IPS-NIHi7 (cell line): Measurements from ENCODE around the gene KIAA0586.
"Not testable (repeated sequence)": the region's sequence is repeated elsewhere in the genome, so short reads cannot be mapped to it uniquely, and the experiment has no call there.

Source experiments
- DNase-seq: peaks from one replicate; pipeline ENCODE4 v3.0.0; 2012; ENCODE audit warnings: mixed read lengths; ENCODE audit errors: extremely low spot score

Gene KIAA0586

DNA sequence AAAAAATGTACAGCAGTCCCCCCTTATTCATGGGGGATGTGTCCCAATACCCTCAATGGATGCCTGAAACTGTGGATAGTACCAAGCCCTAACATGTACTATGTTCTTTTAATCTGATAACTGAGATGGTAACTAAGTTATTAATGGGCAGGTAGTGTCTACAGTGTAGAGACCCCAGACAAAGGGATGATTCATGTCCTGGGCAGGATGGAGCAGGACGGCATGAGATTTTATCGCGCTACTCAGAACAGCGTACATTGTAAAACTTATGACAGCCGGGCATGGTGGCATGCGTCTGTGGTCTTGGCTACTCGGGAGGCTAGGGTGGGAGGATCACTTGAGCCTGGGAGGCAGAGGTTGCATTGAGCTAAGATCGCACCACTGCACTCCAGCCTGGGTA is 37.1 kb downstream of the KIAA0586 start:
- no peak for DNase-seq

DNA sequence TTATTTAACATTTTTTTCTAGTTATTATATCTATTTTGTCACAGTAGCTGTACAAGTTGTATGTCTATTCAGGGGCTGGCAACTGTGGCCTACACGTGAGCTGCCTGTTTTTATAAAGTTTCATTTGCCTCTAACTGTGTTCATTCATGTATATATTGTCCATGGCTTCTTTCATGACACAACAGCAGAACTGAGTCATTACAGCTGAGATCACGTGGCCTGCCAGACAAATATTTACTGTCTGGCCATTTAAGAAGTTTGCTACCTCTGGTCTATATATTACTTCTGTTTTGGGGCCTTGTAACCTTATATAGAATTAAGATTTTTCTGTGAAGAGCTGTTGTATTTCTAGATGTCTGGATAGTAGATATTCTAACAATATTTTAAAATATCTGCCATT is 37.9 kb downstream of the KIAA0586 start:
- no peak for DNase-seq

DNA sequence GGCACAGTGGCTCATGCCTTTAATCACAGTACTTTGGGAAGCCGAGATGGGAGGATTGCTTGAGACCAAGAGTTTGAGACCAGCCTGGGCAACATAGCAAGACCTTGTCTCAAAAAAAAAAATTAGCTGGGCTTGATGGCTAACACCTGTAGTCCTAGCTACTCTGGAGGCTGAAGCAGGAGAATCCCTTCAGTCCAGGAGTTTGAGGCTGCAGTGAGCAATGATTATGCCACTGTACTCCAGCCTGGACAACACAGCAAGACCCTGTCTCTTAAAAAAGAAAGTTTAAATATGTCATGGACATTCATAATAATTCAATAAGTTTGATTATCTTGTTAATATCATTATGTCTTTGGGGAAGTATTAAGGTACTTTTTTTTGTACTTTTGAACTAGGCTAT is 38.9 kb downstream of the KIAA0586 start:
- DNase-seq: no peak

DNA sequence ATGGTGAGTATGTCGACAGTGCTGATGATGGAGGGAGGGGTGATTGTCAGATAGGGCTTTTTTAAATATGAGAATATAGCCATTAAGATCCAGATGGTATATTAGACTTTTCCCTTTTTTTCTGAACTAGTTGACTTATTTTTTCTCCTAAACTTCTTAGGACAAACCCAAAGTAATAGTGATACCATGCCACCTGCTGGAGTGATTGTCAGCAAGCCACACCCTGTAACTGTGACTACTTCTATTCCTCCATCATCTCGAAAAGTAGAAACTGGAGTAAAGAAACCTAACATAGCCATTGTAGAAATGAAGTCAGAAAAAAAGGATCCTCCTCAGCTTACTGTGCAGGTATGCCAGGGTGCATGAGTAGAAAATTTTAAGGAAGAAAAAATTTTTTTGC is 40.1 kb downstream of the KIAA0586 start:
- no peak for DNase-seq

DNA sequence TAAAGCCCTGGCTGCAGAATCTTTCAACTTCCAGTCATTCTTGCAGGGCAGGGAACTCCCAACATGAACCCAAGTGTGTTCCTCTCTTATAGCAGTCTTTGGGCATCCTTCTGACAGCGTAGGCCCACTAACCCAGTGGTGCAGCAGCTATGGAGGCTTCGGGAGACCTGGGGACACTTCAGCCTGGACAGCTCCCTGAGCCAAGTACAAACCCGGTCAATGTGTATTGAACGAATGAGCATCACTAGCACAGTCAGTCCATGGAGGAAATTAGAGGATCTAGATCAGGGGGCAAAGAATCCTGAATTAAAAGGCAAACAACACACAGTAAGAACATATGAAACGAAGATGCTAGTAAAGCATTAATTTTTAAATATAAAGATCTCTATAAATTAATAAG is 41.8 kb downstream of the KIAA0586 start:
- no peak for DNase-seq

DNA sequence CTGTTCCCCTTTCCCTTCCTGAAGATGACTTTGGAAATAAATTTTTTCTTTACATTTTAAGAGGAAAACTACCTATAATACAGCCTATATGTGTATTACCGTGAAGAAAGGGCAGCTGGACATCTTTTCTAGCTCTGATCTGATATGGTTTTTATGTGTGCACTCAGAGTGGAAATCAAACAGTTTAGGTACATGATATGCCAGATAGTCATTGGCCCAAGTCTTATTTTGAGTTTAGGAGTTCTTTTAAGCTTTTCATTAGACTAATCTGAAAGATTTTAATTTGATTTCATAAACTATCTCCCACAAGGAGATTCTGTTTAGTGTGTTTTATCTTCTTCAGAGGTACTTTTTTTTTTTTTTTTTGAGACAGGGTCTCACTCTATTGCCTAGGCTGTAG is 48.8 kb downstream of the KIAA0586 start:
- DNase-seq: no peak

DNA sequence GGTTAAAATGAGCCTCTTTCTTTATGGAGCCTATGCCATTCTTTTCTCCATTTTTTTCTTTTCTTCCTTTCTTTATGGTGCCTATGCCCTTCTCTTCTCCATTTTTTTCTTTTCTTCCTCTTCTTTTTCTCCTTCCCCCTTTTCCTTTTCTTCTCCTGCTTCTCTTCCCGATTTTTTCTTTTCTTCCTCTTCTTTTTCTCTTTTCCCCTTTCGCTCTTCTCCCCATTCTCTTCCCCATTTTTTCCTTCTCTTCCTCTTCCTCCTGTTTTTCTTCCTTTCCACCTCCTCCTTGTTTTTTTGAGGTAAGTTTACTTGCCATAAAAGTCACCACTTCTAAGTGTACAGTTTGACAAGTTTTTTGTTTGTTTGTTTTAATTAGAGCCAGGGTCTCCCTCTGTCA is 50.1 kb downstream of the KIAA0586 start:
- DNase-seq: no peak

DNA sequence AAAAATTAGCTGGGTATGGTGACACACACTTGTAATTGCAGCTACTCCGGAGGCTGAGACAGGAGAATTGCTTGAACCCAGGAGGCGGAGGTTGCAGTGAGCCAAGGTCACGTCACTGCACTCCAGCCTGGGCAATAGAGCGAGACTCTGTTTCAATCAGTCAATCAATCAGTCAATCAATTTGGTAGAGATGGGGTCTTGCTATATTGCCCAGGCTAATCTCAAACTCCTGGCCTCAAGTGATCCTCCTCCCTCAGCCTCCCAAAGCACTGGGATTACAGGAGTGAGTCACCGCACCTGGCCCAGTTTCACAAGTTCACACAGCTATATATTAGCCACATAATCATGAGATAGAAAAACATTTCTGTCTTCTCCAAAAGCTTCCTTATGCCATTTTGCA is 50.8 kb downstream of the KIAA0586 start:
- DNase-seq: not testable (repeated sequence)

DNA sequence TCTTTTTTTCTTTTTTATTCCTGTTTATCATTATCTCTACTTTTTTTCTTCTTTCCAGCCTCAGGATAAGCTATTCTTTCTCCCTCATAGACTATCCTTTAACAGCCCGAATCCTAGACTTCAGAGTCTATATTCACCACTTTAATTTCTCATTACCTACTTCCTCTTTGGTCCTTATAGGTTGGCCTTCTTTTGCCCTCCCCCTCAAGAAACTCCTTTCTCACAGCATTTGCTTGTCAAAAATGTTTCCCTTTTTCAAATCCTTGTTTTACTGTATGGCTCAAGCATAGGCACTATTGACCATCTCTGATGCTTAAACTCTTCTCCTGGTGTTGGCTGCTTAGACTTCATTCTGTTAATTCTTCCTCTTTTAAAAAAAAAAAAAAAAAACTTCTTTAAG is 52.5 kb downstream of the KIAA0586 start:
- DNase-seq: no peak

DNA sequence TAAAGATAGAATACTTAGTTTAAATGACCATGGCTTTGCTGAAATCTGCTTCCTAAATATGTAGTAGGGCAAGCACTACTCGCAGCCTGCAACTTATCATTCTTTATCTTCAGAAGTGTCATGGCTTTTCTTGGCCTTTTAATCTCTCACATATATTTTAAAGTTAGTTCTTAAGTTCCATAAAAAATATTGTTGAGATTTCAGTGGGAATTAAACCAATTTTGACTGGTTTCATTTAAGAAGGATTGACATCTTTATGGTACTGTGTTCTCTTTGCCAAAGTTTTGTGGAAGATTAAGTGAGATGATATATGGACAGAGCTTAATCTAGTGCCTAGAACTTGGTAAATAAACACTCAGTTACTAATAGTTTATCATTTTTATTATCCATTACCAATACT is 56.7 kb downstream of the KIAA0586 start:
- DNase-seq: no peak

DNA sequence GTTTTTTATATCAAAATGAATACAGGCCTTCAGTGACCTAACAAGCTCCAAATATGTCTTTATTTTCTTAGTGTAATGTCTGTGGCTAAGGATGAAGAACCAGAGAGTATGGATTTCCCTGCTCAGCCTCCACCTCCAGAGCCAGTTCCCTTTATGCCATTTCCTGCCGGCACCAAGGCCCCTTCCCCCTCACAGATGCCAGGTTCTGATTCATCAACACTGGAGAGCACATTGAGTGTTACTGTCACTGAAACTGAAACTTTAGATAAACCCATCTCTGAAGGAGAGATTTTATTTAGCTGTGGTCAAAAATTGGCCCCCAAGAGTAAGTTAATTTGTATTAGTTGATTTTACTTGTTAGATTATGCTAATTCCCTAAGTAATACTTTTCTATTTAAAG is 61.0 kb downstream of the KIAA0586 start:
- DNase-seq: peak; percentile 9

DNA sequence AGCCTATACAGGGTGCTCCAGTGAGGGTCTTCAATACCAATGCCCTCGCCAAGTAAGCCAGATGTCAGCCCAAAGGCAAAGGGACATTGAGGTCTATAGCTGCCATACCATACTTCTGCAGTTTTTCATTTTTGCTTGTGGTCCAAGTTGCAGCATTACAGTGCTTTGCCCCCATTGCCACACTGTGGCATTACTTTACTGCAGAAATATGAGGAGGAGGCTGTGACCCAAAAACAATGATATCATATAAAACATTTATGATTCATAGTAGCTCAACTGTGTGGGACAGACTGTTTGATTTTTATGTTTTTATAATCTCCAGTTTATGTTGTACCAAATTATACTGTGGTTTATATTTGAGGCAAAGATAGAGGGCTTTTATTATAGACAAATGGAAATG is 64.1 kb downstream of the KIAA0586 start:
- DNase-seq: no peak

DNA sequence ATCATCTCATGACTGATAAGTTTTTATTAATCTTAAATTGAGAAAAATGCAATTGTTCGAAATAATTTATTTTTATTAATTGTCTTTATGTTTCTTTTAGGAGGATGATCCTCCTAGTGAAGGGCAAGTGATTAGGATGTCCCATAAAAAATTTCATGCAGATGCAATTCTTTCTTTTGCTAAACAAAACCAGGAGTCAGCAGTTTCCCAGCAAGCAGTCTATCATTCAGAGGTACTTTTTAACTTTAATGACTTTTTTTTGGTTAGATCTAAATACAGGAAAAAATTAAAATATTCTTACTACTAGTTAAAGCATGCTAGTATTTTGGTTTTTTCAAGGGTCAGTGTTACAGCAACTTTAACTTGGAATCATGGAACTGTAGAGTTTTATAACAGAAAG is 64.5 kb downstream of the KIAA0586 start:
- no peak for DNase-seq

DNA sequence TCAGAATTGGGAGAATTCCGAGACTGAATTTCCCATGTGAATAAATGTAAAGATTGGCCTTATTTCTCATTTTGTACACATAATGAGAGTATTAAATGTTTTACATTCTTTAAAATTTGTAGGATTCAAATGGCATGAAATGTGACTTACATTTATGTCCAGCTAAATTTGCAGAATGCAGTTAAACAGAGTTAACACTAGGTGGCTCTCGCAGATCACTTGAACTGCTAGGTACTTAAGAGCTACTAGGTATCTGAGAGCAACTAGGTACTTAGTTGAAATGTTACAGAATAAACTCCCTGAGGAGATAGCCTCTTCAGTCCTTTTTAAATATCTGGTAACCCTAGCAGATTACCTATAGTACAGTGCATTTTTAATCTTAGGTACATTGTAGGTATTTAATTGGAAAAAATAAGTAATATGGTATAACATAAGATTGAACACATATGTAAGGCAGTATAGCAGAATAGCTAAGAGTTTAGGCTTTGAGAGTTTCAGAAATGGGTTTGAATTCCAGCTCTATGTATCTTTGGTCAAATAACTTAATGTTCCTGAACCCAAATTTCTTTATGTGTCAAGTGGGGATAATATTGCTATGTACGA is 73.8 kb downstream of the KIAA0586 start:
- DNase-seq: peak; percentile 56

DNA sequence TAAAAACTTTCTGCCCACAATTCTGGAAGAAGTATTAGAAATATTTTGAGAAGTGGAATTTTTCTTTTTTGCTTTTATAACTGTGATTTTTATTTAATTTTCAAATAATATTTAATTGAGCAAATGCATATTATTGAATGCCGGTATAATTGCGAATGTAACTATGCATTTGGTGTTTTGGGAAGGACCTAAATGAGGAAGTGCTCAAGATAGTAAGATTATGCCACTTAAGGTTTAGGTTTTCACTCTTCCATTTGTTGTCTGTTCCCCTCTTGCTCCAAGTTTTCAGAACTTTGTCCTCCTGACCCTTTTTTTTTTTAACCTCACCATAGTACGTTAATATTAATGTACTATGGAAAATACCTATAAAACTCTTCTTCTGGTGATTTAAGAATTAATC is 85.8 kb downstream of the KIAA0586 start:
- no peak for DNase-seq

DNA sequence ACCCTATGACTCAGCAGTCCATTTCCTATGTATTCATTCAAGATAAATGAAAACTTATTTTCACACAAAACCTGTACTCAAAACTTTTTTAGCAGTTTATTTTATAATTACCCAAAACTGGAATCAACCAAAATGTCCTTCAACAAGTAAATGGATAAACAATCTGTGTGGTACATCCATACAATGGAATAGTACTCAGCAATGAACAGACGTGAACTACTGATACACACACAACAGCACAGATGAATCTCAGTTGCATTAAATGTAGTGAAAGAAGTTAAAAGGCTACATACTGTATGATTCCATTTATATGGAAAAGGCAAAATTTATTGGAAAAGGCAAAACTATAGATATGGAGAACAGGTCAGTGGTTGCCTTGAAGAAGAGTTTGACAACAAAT is 90.1 kb downstream of the KIAA0586 start:
- no peak for DNase-seq

DNA sequence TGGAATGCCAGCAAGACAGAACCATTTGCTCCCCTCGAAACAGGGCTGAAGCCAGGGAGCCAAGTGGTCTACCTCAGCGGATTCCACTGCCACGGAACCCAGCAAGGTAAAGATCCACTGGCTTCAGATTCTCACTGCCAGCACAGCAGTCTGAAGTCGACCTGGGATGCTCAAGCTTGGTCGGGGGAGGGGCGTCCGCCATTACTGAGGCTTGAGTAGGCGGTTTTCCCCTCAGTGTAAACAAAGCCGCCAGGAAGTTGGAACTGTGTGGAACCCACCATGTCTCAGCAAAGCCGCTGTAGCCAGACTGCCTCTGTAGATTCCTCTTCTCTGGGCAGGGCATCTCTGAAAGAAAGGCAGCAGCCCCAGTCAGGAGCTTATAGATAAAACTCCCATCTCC is 98.2 kb downstream of the KIAA0586 start:
- DNase-seq: not testable (repeated sequence)

DNA sequence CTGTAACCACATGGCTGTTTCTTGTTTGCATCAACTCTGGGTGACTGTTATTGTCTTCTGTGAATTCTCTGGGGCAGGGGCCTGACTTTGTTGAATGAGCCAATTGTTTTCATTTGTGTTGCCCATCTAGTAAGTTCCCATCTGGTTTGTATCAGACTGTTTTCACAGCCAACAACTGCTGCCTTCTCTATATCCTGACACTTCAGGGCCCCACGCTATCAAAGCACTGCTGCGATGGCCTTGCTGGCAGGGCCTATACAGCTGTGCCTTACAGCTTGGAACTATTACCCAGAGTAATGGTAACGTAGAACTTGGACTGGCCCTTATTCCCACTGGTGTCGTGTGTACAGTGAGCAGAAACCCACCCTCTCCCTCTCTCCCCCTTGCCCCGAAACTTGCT is 105.9 kb downstream of the KIAA0586 start:
- DNase-seq: peak; percentile 15

DNA sequence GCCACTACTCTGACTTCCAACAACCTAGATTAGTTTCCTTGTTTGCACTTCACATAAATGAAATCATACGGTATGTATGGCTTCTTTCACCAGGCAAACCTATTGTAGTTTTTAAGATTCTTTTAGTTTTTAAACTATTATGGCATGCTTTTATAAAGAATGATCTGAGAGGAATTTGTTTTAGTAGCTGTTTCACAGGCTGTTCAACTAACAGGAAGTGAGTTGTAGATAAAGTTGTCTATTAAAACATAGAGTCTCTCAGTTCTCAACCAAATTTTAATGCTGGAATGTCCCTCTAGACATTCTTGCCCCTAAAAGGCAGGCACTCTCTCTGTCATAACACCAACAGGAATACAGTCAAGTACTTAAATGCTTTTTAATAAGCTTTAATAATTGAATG is 107.5 kb downstream of the KIAA0586 start:
- no peak for DNase-seq

DNA sequence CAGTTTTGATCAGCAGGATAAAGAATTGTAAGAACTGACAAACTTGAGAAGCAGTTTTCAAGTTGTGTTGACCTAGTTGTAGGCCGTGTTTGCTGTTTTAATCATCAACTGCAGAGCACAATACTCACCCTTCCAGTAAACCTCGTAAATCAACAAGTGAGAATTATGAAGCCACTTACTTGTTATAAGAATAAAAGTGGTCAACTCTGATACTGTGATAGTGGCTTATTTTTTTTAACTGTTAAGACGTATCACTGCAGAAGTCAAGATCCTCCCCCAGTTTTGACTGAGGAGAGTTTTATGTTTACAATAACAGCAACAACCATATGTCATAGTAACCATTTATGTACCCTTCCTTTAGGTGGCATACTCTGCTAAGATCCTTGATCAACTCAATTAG is 109.5 kb downstream of the KIAA0586 start:
- no peak for DNase-seq

DNA sequence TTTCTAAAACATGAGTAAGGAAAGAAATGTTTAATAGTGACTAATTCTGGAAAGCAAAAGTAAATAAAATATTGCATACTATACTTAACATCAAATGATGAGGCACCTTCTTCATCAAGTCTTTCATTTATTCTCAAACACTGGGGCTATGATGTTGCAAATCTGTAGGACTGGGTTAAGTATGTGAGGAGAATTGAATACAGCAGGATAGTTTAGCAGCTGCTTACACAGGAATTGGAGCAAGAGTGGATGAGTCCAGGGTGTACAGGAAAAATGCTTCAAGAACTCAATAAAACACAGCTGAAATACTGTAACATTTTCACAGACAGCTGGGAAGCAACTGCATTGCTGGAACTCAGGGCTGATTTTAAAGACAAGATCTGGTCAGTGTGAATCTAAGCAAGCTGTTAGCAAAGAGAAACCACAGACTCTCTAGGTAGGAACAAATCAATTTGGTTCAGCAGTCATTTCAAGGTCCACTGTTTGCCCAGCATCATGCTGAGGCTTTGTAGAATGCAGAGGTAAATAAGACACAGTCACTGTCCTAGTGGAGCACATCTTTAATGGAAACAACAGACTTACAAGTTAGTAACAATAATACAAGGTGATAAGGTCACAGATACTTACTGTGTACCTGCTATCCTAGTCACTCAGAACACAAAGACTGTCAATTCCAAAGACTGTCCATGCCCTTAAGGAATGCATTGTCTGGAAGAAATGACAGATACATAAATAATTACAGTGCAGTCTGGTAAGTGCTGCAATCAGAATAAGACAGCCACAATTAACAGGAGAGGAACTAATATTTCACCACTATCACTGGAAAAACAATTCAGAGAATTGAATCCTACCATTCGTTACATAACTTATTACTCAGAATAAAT is 113.5 kb downstream of the KIAA0586 start:
- DNase-seq: no peak

DNA sequence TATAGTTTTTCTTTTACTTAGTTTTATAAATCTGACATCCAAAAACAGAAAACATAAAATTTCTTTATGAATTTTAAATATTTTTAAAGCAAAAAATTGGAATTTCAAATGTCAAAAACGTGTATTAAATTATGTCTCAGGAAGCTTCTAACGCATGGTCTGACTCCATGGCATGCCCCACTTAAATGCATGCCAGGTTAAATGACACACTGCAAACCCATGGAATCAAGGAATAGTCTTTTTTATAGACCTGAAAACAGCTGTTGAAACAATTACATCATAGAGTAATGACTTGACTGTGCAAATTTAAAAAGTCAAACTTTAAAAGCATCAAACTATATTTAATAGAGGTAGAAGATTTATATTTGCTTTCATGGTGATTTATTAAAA is 114.1 kb downstream of the KIAA0586 start:
- no peak for DNase-seq

DNA sequence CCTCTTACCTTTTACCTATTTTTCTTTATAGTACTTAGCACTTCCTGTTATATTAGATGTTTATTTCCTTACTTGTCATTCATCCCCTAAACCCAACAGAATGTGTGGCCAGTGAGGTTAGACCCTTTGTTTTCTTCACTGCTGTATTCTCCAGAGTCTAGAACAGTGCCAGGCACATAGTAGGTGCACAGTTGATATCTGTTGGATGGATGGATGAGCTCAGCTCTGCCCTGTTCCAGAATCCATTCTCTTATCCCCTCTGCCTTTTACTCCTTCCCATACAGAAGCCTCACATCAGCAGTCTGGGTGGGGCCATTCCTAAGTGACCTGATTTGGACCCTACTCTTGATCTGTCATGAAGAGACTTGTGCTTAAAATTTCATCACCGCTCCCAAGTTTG is 115.7 kb downstream of the KIAA0586 start:
- DNase-seq: no peak

DNA sequence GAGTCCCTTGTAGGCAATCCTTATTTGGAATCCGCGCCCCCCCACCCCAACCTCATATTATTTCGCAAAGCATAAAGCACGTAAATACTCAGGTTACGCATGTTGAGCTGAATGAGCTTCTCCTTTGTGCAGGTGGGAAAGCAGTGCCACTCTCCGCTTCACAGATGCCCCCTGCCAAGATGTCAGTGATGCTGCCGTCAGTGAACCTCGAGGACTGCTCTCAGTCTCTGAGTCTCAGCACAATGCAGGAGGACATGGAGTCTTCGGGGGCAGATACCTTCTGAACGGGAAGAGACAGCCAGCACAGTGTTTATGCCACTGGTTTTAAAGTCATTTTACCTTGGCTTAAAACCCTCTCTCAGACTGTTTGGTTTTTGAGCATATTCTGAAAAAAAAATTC is 120.1 kb downstream of the KIAA0586 start:
- no peak for DNase-seq
